Muscle layer of duodenum (tissue), 2 donors: ENCODE measurements around the gene ATG4C.

Source experiments
- H3K27ac ChIP-seq: one replicate; pipeline ENCODE4 v1.7.0; 2013; ENCODE audit warnings: mild to moderate bottlenecking, low read length
- H3K27me3 ChIP-seq: one replicate; pipeline ENCODE4 v1.7.0; 2013; ENCODE audit warnings: low read depth, mild to moderate bottlenecking, control low read depth, low read length
- H3K36me3 ChIP-seq, 2 donors: one replicate each; pipeline ENCODE4 v1.7.0; 2013; ENCODE audit warnings: low read length in 2 of 2, control low read depth in 1 of 2, mild to moderate bottlenecking in 1 of 2; ENCODE audit not compliant: insufficient read depth in 2 of 2, control insufficient read depth in 1 of 2
- H3K4me1 ChIP-seq, 2 donors: one replicate each; pipeline ENCODE4 v1.7.0; 2013; ENCODE audit warnings: low read length in 2 of 2, mild to moderate bottlenecking in 2 of 2, control low read depth in 1 of 2, moderate library complexity in 1 of 2; ENCODE audit not compliant: insufficient read depth in 2 of 2, control insufficient read depth in 1 of 2
- H3K4me3 ChIP-seq, 2 donors: one replicate each; pipeline ENCODE4 v1.7.0; 2013; ENCODE audit warnings: low read length in 2 of 2, low read depth in 1 of 2, mild to moderate bottlenecking in 1 of 2
- H3K9me3 ChIP-seq, 2 donors: one replicate each; pipeline ENCODE4 v1.7.0; 2013; ENCODE audit warnings: low read length in 2 of 2, control low read depth in 1 of 2, mild to moderate bottlenecking in 1 of 2; ENCODE audit not compliant: control insufficient read depth in 1 of 2
- donor health status: healthy.

The ATG4C gene

DNA sequence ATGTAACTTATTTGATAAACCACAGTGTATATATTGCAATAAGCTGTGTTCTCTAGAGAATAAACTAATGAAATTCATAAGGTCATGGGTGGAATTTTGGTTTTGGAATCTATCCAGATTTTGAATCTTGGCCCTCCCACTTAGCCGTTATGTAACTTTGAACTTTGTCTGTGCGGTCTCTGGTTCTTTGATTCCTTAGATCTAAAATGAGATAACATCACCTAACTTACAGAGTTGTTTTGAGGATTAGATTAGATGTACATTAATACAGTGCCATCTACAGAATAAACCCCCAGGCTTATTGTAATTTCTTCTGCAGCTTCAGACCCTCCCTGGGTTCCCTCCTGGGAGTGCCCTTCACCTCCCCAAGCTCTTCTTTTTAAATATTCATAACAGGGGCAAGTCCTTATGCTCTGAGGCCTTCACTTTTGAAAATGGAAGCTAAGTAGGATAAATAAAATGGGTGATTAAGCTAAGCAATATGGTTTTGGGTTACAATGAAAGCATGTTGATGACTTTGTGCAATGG, 124.3 kb downstream of the ATG4C start:
- Histone ChIP-seq H3K4me1 (no peaks in the 10 kb centered on the region), H3K36me3 (no peaks in the 10 kb centered on the region), H3K27me3 (no peaks in the 10 kb centered on the region), H3K9me3 (peaks cover 0 to 3% of the 10 kb centered on the region in 2 donors), H3K27ac (no peak overlapping the region), H3K4me3 (no peak overlapping the region)

DNA sequence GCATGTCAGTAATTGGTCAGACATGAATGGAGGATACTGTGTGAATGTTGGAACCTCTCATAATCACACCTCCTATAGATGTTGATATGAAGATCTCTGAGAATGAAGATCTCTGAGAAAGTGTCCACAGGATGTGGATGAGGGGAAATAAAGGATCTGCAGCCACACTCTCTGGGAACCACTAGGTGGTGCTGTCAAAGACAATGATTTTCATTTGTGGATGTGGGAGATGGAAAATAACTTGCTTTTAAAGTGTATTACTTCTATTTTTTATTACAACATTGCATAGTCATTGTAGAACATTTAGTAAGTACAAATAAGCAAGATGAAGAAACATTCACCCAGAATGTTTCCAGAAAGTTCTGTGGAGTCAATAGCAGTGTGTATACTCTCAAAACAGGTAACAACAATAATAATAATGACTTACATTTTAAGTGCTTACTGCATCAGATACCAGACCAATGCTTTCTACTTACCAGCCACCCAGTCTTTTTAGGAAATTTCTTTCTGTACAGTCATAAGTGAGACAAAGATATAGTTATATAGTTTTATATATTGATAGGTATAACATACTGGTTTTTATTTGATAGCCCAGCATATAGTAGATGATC, 128.2 kb downstream of the ATG4C start:
- no peaks in the 10 kb centered on the region for H3K4me1 ChIP-seq
- peaks cover 0 to 3% of the 10 kb centered on the region in 2 donors for H3K9me3 ChIP-seq
- H3K27ac ChIP-seq: no peak overlapping the region
- no peaks in the 10 kb centered on the region for H3K36me3 ChIP-seq
- H3K27me3 ChIP-seq: no peaks in the 10 kb centered on the region
- H3K4me3 ChIP-seq: no peak overlapping the region
